Adrenal gland (tissue), 12 donors: Measurements from ENCODE around the gene B4GALT4. TPM values are rescaled to one million over a fixed set of nuclear protein-coding genes. Genes with fewer than 3 reads are reported as not detected.
A peak's percentile ranks its signal among the peaks of the same experiment; 100 is the strongest.
"Not testable (repeated sequence)": the region's sequence is repeated elsewhere in the genome, so short reads cannot be mapped to it uniquely, and the experiment has no call there.

Experiments used
- DNase-seq, 7 donors: peaks; one replicate each; pipeline ENCODE4 v3.0.0-alpha.2; 2019 to 2020
- H3K27ac ChIP-seq, 5 donors: fragments of 200-600 bp; sonication (generic) in 4 of 5; 1 replicate in 3 of 5; 2 replicates in 2 of 5; pipeline versions ENCODE4 v1.5.1 to v1.8.0; 2016 to 2020; ENCODE audit warnings: mild to moderate bottlenecking in 1 of 5
- H3K27me3 ChIP-seq: fragments of 200-600 bp; 2 replicates; pipeline ENCODE4 v1.8.0; 2021
- H3K36me3 ChIP-seq, 2 donors: fragments of 200-600 bp; replicated peaks in 1 of 2; 1 replicate in 1 of 2; 2 replicates in 1 of 2; pipeline versions ENCODE4 v1.5.1 to v1.8.0; 2018 to 2022
- H3K4me1 ChIP-seq, 2 donors: fragments of 200-600 bp; replicated peaks in 1 of 2; 1 replicate in 1 of 2; 2 replicates in 1 of 2; pipeline versions ENCODE4 v1.5.1 to v1.8.0; 2018 to 2021
- H3K4me3 ChIP-seq, 4 donors: fragments of 200-600 bp; sonication (generic) in 3 of 4; one replicate each; pipeline ENCODE4 v1.5.1; 2016 to 2018
- H3K9me3 ChIP-seq, 3 donors: fragments of 200-600 bp; sonication (generic) in 1 of 3; replicated peaks in 1 of 3; 1 replicate in 2 of 3; 2 replicates in 1 of 3; pipeline versions ENCODE4 v1.5.1 to v1.8.0; 2016 to 2021
- POLR2A ChIP-seq, 2 donors: fragments of 450-650 bp; IDR thresholded peaks; one replicate each; pipeline ENCODE4 v1.6.1; 2017; ENCODE audit warnings: antibody characterized with exemption in 2 of 2, mild to moderate bottlenecking in 2 of 2, moderate library complexity in 1 of 2
- WGBS, 4 donors: extraction: QIAGEN DNeasy Blood & Tissue Kit in 2 of 4; methylation state at CpG; one replicate each; pipeline versions ENCODE4 v1.1.5 to v1.1.7; 2013 to 2017; 5-methylcytosine and 5-hydroxymethylcytosine counted together
- intact Hi-C, 2 donors: fragments of 100-400 bp; cut with DNase I; formaldehyde crosslinking; loops; one replicate each; pipeline versions ENCODE4 v1.14.1 to v1.15.0; 2022 to 2023
- polyA plus RNA-seq, 3 donors: library from polyadenylated mRNA; stranded (reverse); fragments of 200-250 nt in 2 of 3; fragments of 350-450 nt in 1 of 3; fragmentation: Illumina TruSeq in 1 of 3; extraction: RNeasy Lipid Tissue Mini Kit (QIAGEN cat#74804) in 1 of 3; gene quantifications; one replicate each; pipeline ENCODE4 v1.2.3, GENCODE V29; 2013 to 2014
- total RNA-seq, 9 donors: library from RNA; depleted of rRNA in 4 of 9; stranded (reverse); fragments of >200 nt in 4 of 9; fragments of 120-200 nt in 1 of 9; fragmentation: NEBNext Ultra II Directional in 1 of 9; extraction: Animal tissue kit (Norgen Biotek cat#: 25700) in 1 of 9; gene quantifications; one replicate each; pipeline versions ENCODE4 v1.1.0 to v1.2.4, GENCODE V29; 2013 to 2023
- TF ChIP-seq, protein P1 (sequence below), 6 experiments: fragments of 450-650 bp in 4 of 6; fragments of 200-600 bp in 2 of 6; sonication (generic) in 1 of 6; IDR thresholded peaks; 1 replicate in 5 of 6; 2 replicates in 1 of 6; pipeline versions ENCODE4 v1.5.1 to v1.8.0; 2016 to 2021; ENCODE audit warnings: antibody characterized with exemption in 6 of 6, mild to moderate bottlenecking in 2 of 6, moderate library complexity in 1 of 6
- donor health status: healthy with polysubstance abuse.
- donor health status: Bipolar disorder and iron deficiency.
- donor health status: DM: yes; HTN: yes; CAD: no.
- donor health status: DM: no; HTN: no; CAD: no.
- donor health status: DM: no; HTN: no; CAD: no.
- donor health status: DM: yes; HTN: yes; CAD: no.

B4GALT4 gene
- total and polyA plus RNA-seq, 12 donors: 10.3 to 23.1 (median 16.0) TPM

DNA sequence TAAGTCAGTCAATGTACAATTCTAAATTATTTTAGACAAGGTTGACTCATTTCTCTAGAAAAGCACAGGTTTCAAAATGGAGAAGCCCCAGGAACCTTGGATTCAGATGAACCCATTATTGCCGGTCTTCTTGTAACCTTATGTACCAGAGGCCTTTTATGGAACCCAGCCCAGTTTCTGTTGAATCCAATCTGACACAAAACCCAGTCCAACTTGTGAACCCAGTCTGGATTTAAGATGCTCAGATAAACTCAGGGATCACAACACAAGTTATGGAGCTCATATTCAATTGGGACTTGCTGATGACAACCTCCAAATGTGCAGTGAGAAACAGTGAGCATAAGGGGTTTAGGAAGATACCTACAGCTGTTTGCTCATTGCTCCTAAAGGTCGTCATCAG lies 16.4 kb upstream of the B4GALT4 start:
- H3K4me3 ChIP-seq: no peak overlapping the region
- no peaks in the 10 kb centered on the region for H3K36me3 ChIP-seq
- no peaks in the 10 kb centered on the region for H3K27me3 ChIP-seq
- intact Hi-C loops: no loop called here
- H3K27ac ChIP-seq: no peak overlapping the region
- DNase-seq: no peak
- WGBS, 4 donors: 71 to 82% (median 77%) methylated on average over 2 of the region's 2 CpGs
- no peaks in the 10 kb centered on the region for H3K9me3 ChIP-seq
- peaks cover 0 to 7% of the 10 kb centered on the region in 2 donors for H3K4me1 ChIP-seq
- TF ChIP-seq, protein P1, sequence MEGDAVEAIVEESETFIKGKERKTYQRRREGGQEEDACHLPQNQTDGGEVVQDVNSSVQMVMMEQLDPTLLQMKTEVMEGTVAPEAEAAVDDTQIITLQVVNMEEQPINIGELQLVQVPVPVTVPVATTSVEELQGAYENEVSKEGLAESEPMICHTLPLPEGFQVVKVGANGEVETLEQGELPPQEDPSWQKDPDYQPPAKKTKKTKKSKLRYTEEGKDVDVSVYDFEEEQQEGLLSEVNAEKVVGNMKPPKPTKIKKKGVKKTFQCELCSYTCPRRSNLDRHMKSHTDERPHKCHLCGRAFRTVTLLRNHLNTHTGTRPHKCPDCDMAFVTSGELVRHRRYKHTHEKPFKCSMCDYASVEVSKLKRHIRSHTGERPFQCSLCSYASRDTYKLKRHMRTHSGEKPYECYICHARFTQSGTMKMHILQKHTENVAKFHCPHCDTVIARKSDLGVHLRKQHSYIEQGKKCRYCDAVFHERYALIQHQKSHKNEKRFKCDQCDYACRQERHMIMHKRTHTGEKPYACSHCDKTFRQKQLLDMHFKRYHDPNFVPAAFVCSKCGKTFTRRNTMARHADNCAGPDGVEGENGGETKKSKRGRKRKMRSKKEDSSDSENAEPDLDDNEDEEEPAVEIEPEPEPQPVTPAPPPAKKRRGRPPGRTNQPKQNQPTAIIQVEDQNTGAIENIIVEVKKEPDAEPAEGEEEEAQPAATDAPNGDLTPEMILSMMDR (IDR thresholded peaks at IDR 0.05): no peak
- no peak for TF ChIP-seq POLR2A (IDR thresholded peaks at IDR 0.05)

DNA sequence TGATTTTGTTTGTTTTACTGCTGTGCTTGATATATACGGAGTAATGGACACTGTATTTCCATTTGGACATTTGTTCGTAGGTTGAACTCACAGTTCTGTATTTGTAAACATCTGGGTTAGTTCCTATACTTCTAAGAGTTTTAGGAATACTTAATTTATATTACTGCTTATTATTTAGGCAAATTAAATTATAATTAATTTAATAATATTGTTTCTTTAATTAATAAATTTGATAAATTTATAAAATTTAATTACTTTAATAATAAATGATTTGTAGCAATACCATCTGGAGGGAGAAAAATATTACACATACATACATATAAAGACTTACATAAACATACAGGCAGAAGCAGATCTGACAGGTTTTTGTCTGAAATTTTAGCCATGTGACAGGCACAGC lies 14.5 kb upstream of the B4GALT4 start:
- no peak for TF ChIP-seq POLR2A (IDR thresholded peaks at IDR 0.05)
- TF ChIP-seq, protein P1 (IDR thresholded peaks at IDR 0.05): no peak
- WGBS, 4 donors: 86 to 92% (median 91%) methylated on average over 2 of the region's 2 CpGs

DNA sequence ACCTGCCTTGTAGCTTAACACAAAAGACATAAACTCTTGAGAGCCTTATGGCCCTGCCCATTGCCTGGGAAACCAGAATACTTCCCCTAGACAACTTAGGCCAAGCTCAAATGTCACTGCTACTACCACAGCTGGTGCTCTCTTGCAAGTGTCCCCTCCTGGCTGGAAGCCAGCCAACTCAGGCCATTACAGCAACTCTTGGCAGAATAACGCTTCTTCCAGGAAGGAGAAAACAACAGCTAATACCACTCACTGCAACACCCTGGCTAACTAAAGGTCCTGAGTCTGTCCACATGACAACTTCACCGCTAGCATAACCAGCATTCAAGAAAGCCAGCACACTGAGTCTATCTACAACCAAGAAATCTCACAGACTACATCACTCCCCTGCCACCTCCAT lies 5.1 kb upstream of the B4GALT4 start:
- WGBS, 4 donors: 64 to 91% (median 79%) methylated on average over 2 of the region's 2 CpGs
- Histone ChIP-seq H3K4me3 (no peak overlapping the region), H3K27me3 (no peaks in the 10 kb centered on the region), H3K9me3 (no peaks in the 10 kb centered on the region), H3K4me1 (peaks cover 0 to 7% of the 10 kb centered on the region in 2 donors), H3K27ac (no peak overlapping the region), H3K36me3 (no peaks in the 10 kb centered on the region)
- intact Hi-C loops: loop anchor here in 1 of 2 donors (10.0 kb wide), 1 partner anchor 101 kb away; the partner anchor contains the start of gene TEX55
- TF ChIP-seq, protein P1 (IDR thresholded peaks at IDR 0.05): no peak
- no peak for TF ChIP-seq POLR2A (IDR thresholded peaks at IDR 0.05)
- DNase-seq: peak in 6 of 7 donors; percentile 39 to 73 (median 54)

More for the DNA sequence above, 14.5 kb upstream of the B4GALT4 start:
- Histone ChIP-seq H3K27me3 (no peaks in the 10 kb centered on the region), H3K9me3 (no peaks in the 10 kb centered on the region), H3K4me3 (no peak overlapping the region), H3K36me3 (no peaks in the 10 kb centered on the region), H3K4me1 (peaks cover 0 to 7% of the 10 kb centered on the region in 2 donors), H3K27ac (no peak overlapping the region)
- no peak for DNase-seq
- intact Hi-C loops: no loop called here

DNA sequence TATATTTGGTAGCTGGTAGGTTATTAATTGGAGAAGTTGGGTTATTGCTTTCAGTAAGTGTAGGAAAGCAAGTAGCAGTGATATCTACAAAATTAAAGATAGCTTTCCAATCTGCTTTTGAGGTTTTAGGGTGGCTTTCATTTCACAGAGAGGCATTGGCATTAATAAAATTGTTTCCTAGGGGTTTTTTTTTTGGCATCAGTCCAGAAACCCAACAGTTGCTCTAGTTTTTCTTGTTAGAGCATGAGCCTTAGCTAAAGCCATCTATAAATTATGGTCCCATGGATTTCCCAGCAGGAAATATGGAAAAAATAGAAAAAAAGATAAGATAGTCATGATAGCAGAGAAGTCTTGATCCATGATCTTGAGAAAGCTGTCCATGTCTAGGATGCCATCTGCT lies 3.0 kb upstream of the B4GALT4 start:
- intact Hi-C loops: loop anchor here in 1 of 2 donors (10.0 kb wide), 1 partner anchor 99 kb away; the partner anchor contains the start of gene TEX55
- TF ChIP-seq, protein P1 (IDR thresholded peaks at IDR 0.05): no peak
- no peak for TF ChIP-seq POLR2A (IDR thresholded peaks at IDR 0.05)
- Histone ChIP-seq H3K27me3 (no peaks in the 10 kb centered on the region), H3K9me3 (no peaks in the 10 kb centered on the region), H3K4me1 (peaks cover 2 to 21% of the 10 kb centered on the region in 2 donors), H3K4me3 (no peak overlapping the region), H3K27ac (no peak overlapping the region), H3K36me3 (no peaks in the 10 kb centered on the region)
- no peak for DNase-seq

DNA sequence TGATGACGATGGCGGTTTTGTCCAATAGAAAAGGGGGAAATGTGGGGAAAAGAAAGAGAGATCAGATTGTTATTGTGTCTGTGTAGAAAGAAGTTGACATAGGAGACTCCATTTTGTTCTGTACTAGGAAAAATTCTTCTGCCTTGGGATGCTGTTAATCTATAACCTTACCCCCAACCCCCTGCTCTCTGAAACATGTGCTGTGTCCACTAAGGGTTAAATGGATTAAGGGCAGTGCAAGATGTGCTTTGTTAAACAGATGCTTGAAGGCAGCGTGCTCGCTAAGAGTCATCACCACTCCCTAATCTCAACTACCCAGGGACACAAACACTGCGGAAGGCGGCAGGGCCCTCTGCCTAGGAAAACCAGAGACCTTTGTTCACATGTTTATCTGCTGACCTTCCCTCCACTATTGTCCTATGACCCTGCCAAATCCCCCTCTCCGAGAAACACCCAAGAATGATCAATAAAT lies 2.4 kb upstream of the B4GALT4 start:
- H3K4me3 ChIP-seq, H3K27ac ChIP-seq, H3K27me3 ChIP-seq, H3K36me3 ChIP-seq, DNase-seq, H3K9me3 ChIP-seq: not testable (repeated sequence)
- 78 to 90% (median 82%) methylated on average over 5 to 7 of the region's 7 CpGs for WGBS, 4 donors
- intact Hi-C loops: loop anchor here in 1 of 2 donors (10.0 kb wide), 1 partner anchor 98 kb away; the partner anchor contains the start of gene TEX55
- peaks cover 2 to 27% of the 10 kb centered on the region in 2 donors for H3K4me1 ChIP-seq

DNA sequence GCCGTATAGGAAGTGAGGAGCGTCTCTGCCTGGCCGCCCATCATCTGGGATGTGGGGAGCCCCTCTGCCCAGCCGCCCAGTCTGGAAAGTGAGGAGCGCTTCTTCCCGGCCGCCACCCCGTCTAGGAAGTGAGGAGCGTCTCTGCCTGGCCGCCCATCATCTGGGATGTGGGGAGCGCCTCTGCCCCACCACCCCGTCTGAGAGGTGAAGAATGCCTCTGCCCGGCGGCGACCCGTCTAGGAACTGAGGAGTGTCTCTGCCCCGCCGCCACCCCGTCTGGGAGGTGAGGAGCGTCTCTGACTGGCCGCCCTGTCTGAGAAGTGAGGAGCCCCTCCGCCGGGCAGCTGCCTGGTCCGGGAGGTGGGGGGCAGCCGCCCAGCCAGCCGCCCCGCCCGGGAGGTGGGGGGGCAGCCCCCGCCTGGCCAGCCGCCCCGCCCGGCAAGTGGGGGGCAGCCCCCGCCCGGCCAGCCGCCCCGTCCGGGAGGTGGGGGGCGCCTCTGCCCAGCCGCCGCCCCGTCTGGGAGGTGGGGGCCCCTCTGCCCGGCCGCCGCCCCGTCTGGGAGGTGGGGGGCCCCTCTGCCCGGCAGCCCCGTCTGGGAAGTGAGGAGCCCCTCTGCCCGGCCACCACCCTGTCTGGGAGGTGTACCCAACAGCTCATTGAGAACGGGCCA lies 1.8 kb upstream of the B4GALT4 start:
- not testable (repeated sequence) for DNase-seq, H3K4me3 ChIP-seq

More for the DNA sequence above, 1.8 kb upstream of the B4GALT4 start:
- H3K27ac ChIP-seq, H3K9me3 ChIP-seq, H3K36me3 ChIP-seq, H3K27me3 ChIP-seq: not testable (repeated sequence)
- intact Hi-C loops: loop anchor here in 1 of 2 donors (10.0 kb wide), 1 partner anchor 98 kb away; the partner anchor contains the start of gene TEX55
- peaks cover 2 to 32% of the 10 kb centered on the region in 2 donors for H3K4me1 ChIP-seq
- 90 to 94% (median 93%) methylated on average over 11 to 48 of the region's 49 CpGs for WGBS, 4 donors
